ENCODE measurements around the gene SETD5. TPM values are rescaled to one million over a fixed set of nuclear protein-coding genes. Genes with fewer than 3 reads are reported as not detected.

SETD5 gene
- total and polyA plus RNA-seq, 2 of the 8 experiments (the other 6 are each of a cell fraction or from before 2014, with no cell fraction given), result 108 to 234 TPM

DNA sequence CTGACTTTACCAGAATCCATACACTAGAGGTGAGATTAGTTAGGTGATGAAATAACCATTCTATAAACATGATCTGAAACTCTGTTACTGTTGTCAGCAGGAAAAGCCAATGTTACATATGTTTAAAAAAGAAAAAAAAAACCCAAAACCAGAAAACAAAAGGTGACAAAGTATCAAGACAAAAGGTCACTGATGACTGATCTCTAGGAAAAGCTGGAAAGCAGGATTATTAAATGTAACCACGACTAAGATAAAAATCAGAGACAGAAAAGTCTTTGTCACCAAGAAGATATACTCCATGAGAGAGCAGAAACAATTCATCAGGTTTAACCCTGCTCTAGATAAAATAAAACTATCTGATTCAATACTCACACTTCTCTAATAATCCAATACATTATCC lies 5.4 kb upstream of the SETD5 start:
- Histone ChIP-seq H2BK20ac (ENCODE audit: low read length) (no peak overlapping the region), H2AFZ (ENCODE audit: low read length) (no peak overlapping the region), H3K56ac (replicated peaks; ENCODE audit: insufficient read length, low read depth, low read length) (no peak overlapping the region), H3K18ac (ENCODE audit: extremely low read depth, low read length) (no peak overlapping the region), H4K91ac (replicated peaks; ENCODE audit: insufficient read length, low read length) (no peak overlapping the region), H3K4me3 (ENCODE audit: extremely low read depth in 1 of 4, insufficient read depth in 2 of 4, low read depth in 3 of 4, low read length in 4 of 4) (no peak overlapping the region), H3K36me3 (ENCODE audit: control insufficient read depth in 2 of 4, insufficient read depth in 4 of 4, low read length in 3 of 4) (peaks cover 19 to 81% (median 65%) of the 10 kb centered on the region in 4 experiments; a peak in 7 of 8 replicates), H2BK5ac (ENCODE audit: low read depth, low read length) (no peak overlapping the region), H3K4me1 (replicated peaks in 1 of 4; ENCODE audit: control insufficient read depth in 3 of 4, insufficient read depth in 4 of 4, low read length in 3 of 4) (peaks cover 3 to 11% (median 6%) of the 10 kb centered on the region in 4 experiments; a peak in 6 of 7 replicates), H3K79me1 (ENCODE audit: low read depth, low read length) (no peaks in the 10 kb centered on the region), H2BK15ac (ENCODE audit: low read length) (no peak overlapping the region), H3K79me2 (ENCODE audit: control insufficient read depth in 1 of 2, insufficient read depth in 2 of 2, low read length in 2 of 2) (peaks cover 40 to 78% of the 10 kb centered on the region in 2 experiments), H3K4ac (replicated peaks; ENCODE audit: insufficient read length, low read depth, low read length) (no peak overlapping the region), H3K23ac (ENCODE audit: insufficient read length) (no peak overlapping the region), H4K5ac (ENCODE audit: insufficient read length, low read depth, low read length) (no peak overlapping the region), H3K23me2 (ENCODE audit: low read depth, low read length) (peaks cover 5% of the 10 kb centered on the region), H2BK120ac (replicated peaks; ENCODE audit: low read depth, low read length) (no peak overlapping the region), H4K8ac (ENCODE audit: extremely low read depth, insufficient read depth, low read length) (no peak overlapping the region), H2BK12ac (ENCODE audit: low read depth, low read length) (no peak overlapping the region), H3K14ac (ENCODE audit: insufficient read length) (no peak overlapping the region), H3K4me2 (ENCODE audit: insufficient read depth in 1 of 2, low read depth in 2 of 2, low read length in 2 of 2) (no peak overlapping the region), H3K9ac (replicated peaks in 1 of 4; ENCODE audit: extremely low read depth in 1 of 4, low read depth in 3 of 4, low read length in 3 of 4) (no peak overlapping the region), H2AK5ac (ENCODE audit: low read depth, low read length) (no peak overlapping the region), H3K27me3 (replicated peaks in 1 of 4; ENCODE audit: control insufficient read depth in 3 of 4, extremely low read depth in 1 of 4, insufficient read depth in 3 of 4, low read length in 3 of 4) (no peaks in the 10 kb centered on the region), H3K9me3 (ENCODE audit: insufficient read depth in 2 of 2, low read depth in 1 of 2, low read length in 1 of 2) (no peaks in the 10 kb centered on the region), H4K20me1 (replicated peaks in 1 of 2; ENCODE audit: control insufficient read depth in 1 of 2, insufficient read depth in 2 of 2, low read length in 2 of 2) (peaks cover 14 to 27% of the 10 kb centered on the region in 2 experiments), H3K27ac (ENCODE audit: low read depth, low read length) (no peak overlapping the region)
- DNase-seq (ENCODE audit: low read depth in 1 of 2, low spot score in 2 of 2) (no peak), FAIRE-seq (no peak)
- ChIA-PET POLR2A (ENCODE audit: partially characterized antibody) (interaction anchor here (0.6 to 10.0 kb wide), 9 partner anchors 7 to 368 kb away, joined by 3 to 300 read pairs (median 35); partner anchors contain the start of gene THUMPD3), CTCF (ENCODE audit: partially characterized antibody) (interaction anchor here (1.2 to 1.6 kb wide), 2 partner anchors 13 to 89 kb away, joined by 3 to 4 read pairs; no protein-coding TSS in a partner anchor)
- TF ChIP-seq GABPA (IDR thresholded peaks at IDR 0.05; ENCODE audit: borderline replicate concordance, insufficient read depth, low read length), result no peak
- TF ChIP-seq GTF2F1 (IDR thresholded peaks at IDR 0.05; ENCODE audit: borderline replicate concordance, low read depth, low read length), result no peak
- no peak for TF ChIP-seq NRF1 (IDR thresholded peaks at IDR 0.05; ENCODE audit: low read depth, low read length)
- TF ChIP-seq RNF2 (IDR thresholded peaks at IDR 0.05; ENCODE audit: borderline replicate concordance, low read depth, low read length, missing control alignments, poor library complexity, severe bottlenecking), result no peak
- TF ChIP-seq KDM4A (IDR thresholded peaks at IDR 0.05; ENCODE audit: low read depth, low read length, severe bottlenecking), result no peak
- TF ChIP-seq SP1 (IDR thresholded peaks at IDR 0.05; ENCODE audit: low read depth, low read length), result no peak
- no peak for TF ChIP-seq TAF1 (IDR thresholded peaks at IDR 0.05; ENCODE audit: low read depth, low read length)
- 95% methylated on average over 1 of the region's 1 CpG; no CpG with 5 or more reads in 1 of the 2 experiments for WGBS, 2 experiments (ENCODE audit: extremely low coverage in 1 of 2, insufficient coverage in 1 of 2, insufficient read length in 1 of 2, insufficient replicate concordance in 2 of 2, low coverage in 1 of 2, low lambda C conversion rate in 2 of 2, missing lambda C conversion rate in 1 of 2)

Data from H1 (cell line).